H9 (cell line): ENCODE results near the gene C3orf52. TPM values are rescaled to one million over a fixed set of nuclear protein-coding genes. Genes with fewer than 3 reads are reported as not detected.

Experiments
- DNase-seq: peaks from one replicate; pipeline ENCODE4 v3.0.0-alpha.2; 2017
- H2AFZ ChIP-seq: one replicate; pipeline ENCODE4 v1.6.1; 2013; ENCODE audit warnings: mild to moderate bottlenecking, low read length, control low read depth, moderate library complexity
- H2AK5ac ChIP-seq: 2 replicates; pipeline ENCODE4 v1.6.1; 2013; ENCODE audit warnings: low read length, control low read depth, mixed read lengths; ENCODE audit not compliant: insufficient read length
- H2BK120ac ChIP-seq: one replicate; pipeline ENCODE4 v1.6.1; 2013; ENCODE audit warnings: low read depth, mild to moderate bottlenecking, low read length, control low read depth, inconsistent platforms; ENCODE audit not compliant: poor library complexity, severe bottlenecking
- H2BK12ac ChIP-seq: 2 replicates; pipeline ENCODE4 v1.6.1; 2013; ENCODE audit warnings: low read length, control low read depth, mixed read lengths, low read depth; ENCODE audit not compliant: insufficient read length
- H2BK15ac ChIP-seq: 2 replicates; pipeline ENCODE4 v1.6.1; 2013; ENCODE audit warnings: low read depth, low read length, control low read depth
- H2BK20ac ChIP-seq: one replicate; pipeline ENCODE4 v1.6.1; 2013; ENCODE audit warnings: low read depth, mild to moderate bottlenecking, low read length, control low read depth, inconsistent platforms; ENCODE audit not compliant: poor library complexity, severe bottlenecking
- H2BK5ac ChIP-seq: 2 replicates; pipeline ENCODE4 v1.6.1; 2013; ENCODE audit warnings: low read length, control low read depth, mixed read lengths; ENCODE audit not compliant: insufficient read length
- H3K14ac ChIP-seq: 2 replicates; pipeline ENCODE4 v1.6.1; 2013; ENCODE audit warnings: low read length, control low read depth; ENCODE audit not compliant: insufficient read depth
- H3K18ac ChIP-seq: 2 replicates; pipeline ENCODE4 v1.6.1; 2013; ENCODE audit warnings: low read depth, mild to moderate bottlenecking, mixed read lengths, low read length, control low read depth; ENCODE audit not compliant: insufficient read length
- H3K23ac ChIP-seq: 2 replicates; pipeline ENCODE4 v1.6.1; 2013; ENCODE audit warnings: low read length, control low read depth, mixed read lengths, low read depth; ENCODE audit not compliant: insufficient read length
- H3K23me2 ChIP-seq: 2 replicates; pipeline ENCODE4 v1.6.1; 2013; ENCODE audit warnings: low read depth, mild to moderate bottlenecking, mixed read lengths, low read length, control low read depth; ENCODE audit not compliant: insufficient read length, poor library complexity, severe bottlenecking
- H3K27ac ChIP-seq: 2 replicates; pipeline ENCODE4 v1.5.1; 2013; ENCODE audit warnings: low read length, control low read depth, mixed read lengths, low read depth; ENCODE audit not compliant: insufficient read length
- H3K27me3 ChIP-seq: 2 replicates; pipeline ENCODE4 v1.6.1; 2013; ENCODE audit warnings: low read length, control low read depth, inconsistent platforms; ENCODE audit not compliant: insufficient read depth
- H3K4ac ChIP-seq: 2 replicates; pipeline ENCODE4 v1.6.1; 2013; ENCODE audit warnings: low read depth, mild to moderate bottlenecking, control low read depth, inconsistent platforms, low read length, moderate library complexity
- H3K4me1 ChIP-seq: 2 replicates; pipeline ENCODE4 v1.6.1; 2013; ENCODE audit warnings: low read length, control low read depth, inconsistent platforms; ENCODE audit not compliant: insufficient read depth
- H3K4me2 ChIP-seq: 2 replicates; pipeline ENCODE4 v1.6.1; 2013; ENCODE audit warnings: low read length, control low read depth, mixed read lengths; ENCODE audit not compliant: insufficient read length, insufficient read depth
- H3K56ac ChIP-seq: 2 replicates; pipeline ENCODE4 v1.6.1; 2013; ENCODE audit warnings: low read depth, mild to moderate bottlenecking, mixed read lengths, low read length, control low read depth; ENCODE audit not compliant: insufficient read length
- H3K79me1 ChIP-seq: 2 replicates; pipeline ENCODE4 v1.6.1; 2013; ENCODE audit warnings: low read depth, mild to moderate bottlenecking, moderate library complexity, low read length, control low read depth, inconsistent platforms; ENCODE audit not compliant: insufficient read depth, poor library complexity, severe bottlenecking
- H3K79me2 ChIP-seq: 2 replicates; pipeline ENCODE4 v1.6.1; 2013; ENCODE audit warnings: low read length, control low read depth, inconsistent platforms; ENCODE audit not compliant: insufficient read depth
- H3K9ac ChIP-seq: 2 replicates; pipeline ENCODE4 v1.6.1; 2013; ENCODE audit warnings: low read length, control low read depth, mixed read lengths; ENCODE audit not compliant: insufficient read length; ENCODE audit errors: extremely low read depth
- H3K9me3 ChIP-seq: one replicate; pipeline ENCODE4 v1.6.1; 2013; ENCODE audit warnings: low read depth, low read length, inconsistent platforms; ENCODE audit not compliant: control insufficient read depth
- H3T11ph ChIP-seq: one replicate; pipeline ENCODE4 v1.6.1; 2013; ENCODE audit warnings: mild to moderate bottlenecking, low read length, control low read depth, inconsistent platforms
- H4K20me1 ChIP-seq: one replicate; pipeline ENCODE4 v1.6.1; 2013; ENCODE audit not compliant: control insufficient read depth, insufficient read length, insufficient read depth
- H4K5ac ChIP-seq: 2 replicates; pipeline ENCODE4 v1.6.1; 2013; ENCODE audit warnings: low read depth, mild to moderate bottlenecking, mixed read lengths, low read length, control low read depth; ENCODE audit not compliant: insufficient read length
- H4K8ac ChIP-seq: replicated peaks from 2 replicates; pipeline ENCODE4 v1.6.1; 2013; ENCODE audit warnings: low read length, control low read depth, mixed read lengths, low read depth; ENCODE audit not compliant: insufficient read length
- H4K91ac ChIP-seq: 2 replicates; pipeline ENCODE4 v1.6.1; 2013; ENCODE audit warnings: low read depth, mild to moderate bottlenecking, moderate library complexity, mixed read lengths, low read length, control low read depth; ENCODE audit not compliant: insufficient read length
- H3K27ac Mint-ChIP-seq, 3 experiments: 2 replicates in 2 of 3; 3 replicates in 1 of 3; pipeline ENCODE4 v1.8.0; 2020 to 2021; ENCODE audit warnings: mixed read lengths in 3 of 3, mild to moderate bottlenecking in 1 of 3, moderate library complexity in 1 of 3
- H3K27me3 Mint-ChIP-seq: 2 replicates; pipeline ENCODE4 v1.8.0; 2021; ENCODE audit warnings: low read depth, mild to moderate bottlenecking, moderate library complexity, mixed read lengths
- H3K36me3 Mint-ChIP-seq, 3 experiments: 2 replicates in 2 of 3; 3 replicates in 1 of 3; pipeline ENCODE4 v1.8.0; 2020 to 2021; ENCODE audit warnings: low read depth in 3 of 3, mixed read lengths in 3 of 3; ENCODE audit not compliant: insufficient read depth in 1 of 3
- H3K4me1 Mint-ChIP-seq, 2 experiments: 2 replicates each; pipeline ENCODE4 v1.8.0; 2020; ENCODE audit warnings: mixed read lengths in 2 of 2
- H3K4me3 Mint-ChIP-seq, 2 experiments: 2 replicates in 1 of 2; 3 replicates in 1 of 2; pipeline ENCODE4 v1.8.0; 2020 to 2021; ENCODE audit warnings: mild to moderate bottlenecking in 2 of 2, mixed read lengths in 2 of 2, moderate library complexity in 1 of 2
- H3K9me3 Mint-ChIP-seq, 2 experiments: 2 replicates in 1 of 2; 3 replicates in 1 of 2; pipeline ENCODE4 v1.8.0; 2020; ENCODE audit warnings: mild to moderate bottlenecking in 2 of 2, mixed read lengths in 2 of 2, moderate library complexity in 1 of 2
- CTCF ChIP-seq: fragments of 200-600 bp; sonication (generic); conservative IDR thresholded peaks from 3 replicates; pipeline ENCODE4 v1.8.0; 2021; ENCODE audit warnings: antibody characterized with exemption, mild to moderate bottlenecking
- WGBS: extraction: QIAGEN DNeasy Blood & Tissue Kit; methylation state at CpG from one replicate; pipeline ENCODE4 v1.1.7; 2013; ENCODE audit warnings: missing lambda C conversion rate, low lambda C conversion rate, mixed read lengths; ENCODE audit not compliant: insufficient read length; ENCODE audit errors: extremely low coverage; 5-methylcytosine and 5-hydroxymethylcytosine counted together
- total RNA-seq: library from RNA; stranded (reverse); gene quantifications from 2 replicates; pipeline ENCODE4 v1.2.1, GENCODE V29; 2021

The C3orf52 gene
- total RNA-seq, 1 experiment from 2014 or later, result 11.2 TPM

GRCh38 chr3:112097378-112097777 lies 11.2 kb downstream of the C3orf52 start:
- Histone ChIP-seq H3K79me2 (no peaks in the 10 kb centered on the region), H3K9ac (no peak overlapping the region), H3K27me3 (no peaks in the 10 kb centered on the region), H2BK12ac (no peak overlapping the region), H3K4me2 (no peak overlapping the region), H3K56ac (no peak overlapping the region), H4K91ac (no peak overlapping the region), H3T11ph (no peak overlapping the region), H2BK5ac (no peak overlapping the region), H3K9me3 (no peaks in the 10 kb centered on the region), H4K8ac (no peak overlapping the region), H2BK20ac (no peak overlapping the region), H4K5ac (no peak overlapping the region), H3K4me1 (peaks cover 8% of the 10 kb centered on the region), H3K4ac (no peak overlapping the region), H3K79me1 (no peaks in the 10 kb centered on the region), H4K20me1 (no peaks in the 10 kb centered on the region), H3K18ac (no peak overlapping the region), H3K14ac (no peak overlapping the region), H2BK120ac (no peak overlapping the region), H3K23me2 (no peaks in the 10 kb centered on the region), H2AK5ac (no peak overlapping the region), H2BK15ac (no peak overlapping the region), H3K23ac (no peak overlapping the region), H2AFZ (no peak overlapping the region), H3K27ac (no peak overlapping the region)
- H3K4me1 Mint-ChIP-seq, result peaks cover 12 to 26% of the 10 kb centered on the region in 2 experiments
- no peak overlapping the region for H3K27ac Mint-ChIP-seq
- H3K36me3 Mint-ChIP-seq, result peaks cover 3 to 12% (median 7%) of the 10 kb centered on the region in 3 experiments; a peak in 5 of 7 replicates
- no peaks in the 10 kb centered on the region for H3K9me3 Mint-ChIP-seq
- no peak overlapping the region for H3K4me3 Mint-ChIP-seq
- WGBS, result no CpG with 5 or more reads among the region's 4 CpGs
- DNase-seq, result no peak
- peaks cover 1% of the 10 kb centered on the region; the same call in 1 of the 2 replicates for H3K27me3 Mint-ChIP-seq
- no peak for TF ChIP-seq CTCF
